HG02610 (cell line): ENCODE data around the gene TRIP13.
A peak's percentile ranks its signal among the peaks of the same experiment; 100 is the strongest.
"Not testable (repeated sequence)": the region's sequence is repeated elsewhere in the genome, so short reads cannot be mapped to it uniquely, and the experiment has no call there.

Experiments
- ATAC-seq: cut with Tn5 transposase; IDR thresholded peaks from one replicate; pipeline ENCODE4 v1.9.1; 2021; ENCODE audit warnings: mild to moderate bottlenecking, moderate library complexity; ENCODE audit not compliant: unreplicated experiment

The TRIP13 gene

DNA sequence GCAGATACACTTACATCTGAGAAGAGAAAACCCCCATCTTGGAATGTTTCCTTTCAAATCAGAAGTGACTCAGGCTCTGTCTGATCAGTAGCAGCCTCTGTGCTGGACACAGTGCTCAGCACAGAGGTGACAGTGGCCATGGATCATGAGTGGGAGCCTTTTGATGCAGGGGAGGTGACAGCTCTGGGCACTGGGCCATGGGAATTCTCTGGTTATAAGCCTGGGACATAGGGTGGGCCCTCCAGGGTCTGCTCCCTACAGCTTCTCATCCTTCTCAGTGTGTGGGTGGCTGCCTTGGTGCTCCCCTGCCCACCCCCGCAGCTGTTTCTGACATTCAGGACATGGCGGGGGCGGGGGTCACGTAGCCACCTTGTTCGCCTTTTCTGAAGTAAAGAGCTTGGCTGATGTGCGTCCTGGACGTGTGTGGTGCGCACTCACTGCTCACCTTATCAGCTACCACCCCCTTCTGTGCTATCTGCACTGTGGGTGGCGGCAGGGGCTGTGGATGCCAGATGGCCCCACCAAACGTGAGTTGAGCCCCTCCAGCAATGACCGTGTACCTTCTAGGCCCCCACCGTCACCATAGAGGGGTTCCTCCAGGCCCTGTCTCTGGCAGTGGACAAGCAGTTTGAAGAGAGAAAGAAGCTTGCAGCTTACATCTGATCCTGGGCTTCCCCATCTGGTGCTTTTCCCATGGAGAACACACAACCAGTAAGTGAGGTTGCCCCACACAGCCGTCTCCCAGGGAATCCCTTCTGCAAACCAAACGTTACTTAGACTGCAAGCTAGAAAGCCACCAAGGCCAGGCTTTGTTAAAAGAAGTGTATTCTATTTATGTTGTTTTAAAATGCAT lies 24.0 kb downstream of the TRIP13 start:
- ATAC-seq: no peak

DNA sequence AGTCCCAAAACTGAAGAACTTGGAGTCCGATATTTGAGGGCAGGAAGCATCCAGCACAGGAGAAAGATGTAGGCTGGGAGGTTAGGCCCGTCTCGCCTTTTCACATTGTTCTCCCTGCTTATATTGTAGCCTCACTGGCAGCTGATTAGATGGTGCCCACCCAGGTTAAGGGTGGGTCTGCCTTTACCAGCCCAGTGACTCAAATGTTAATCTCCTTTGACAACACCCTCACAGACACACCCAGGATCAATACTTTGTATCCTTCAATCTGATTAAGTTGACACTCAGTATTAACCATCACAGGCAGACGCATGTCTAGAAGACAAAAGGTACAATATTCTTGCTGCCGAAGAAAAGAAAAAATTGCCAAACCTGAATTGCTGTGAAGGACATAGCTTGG lies 26.0 kb downstream of the TRIP13 start:
- ATAC-seq: not testable (repeated sequence)

DNA sequence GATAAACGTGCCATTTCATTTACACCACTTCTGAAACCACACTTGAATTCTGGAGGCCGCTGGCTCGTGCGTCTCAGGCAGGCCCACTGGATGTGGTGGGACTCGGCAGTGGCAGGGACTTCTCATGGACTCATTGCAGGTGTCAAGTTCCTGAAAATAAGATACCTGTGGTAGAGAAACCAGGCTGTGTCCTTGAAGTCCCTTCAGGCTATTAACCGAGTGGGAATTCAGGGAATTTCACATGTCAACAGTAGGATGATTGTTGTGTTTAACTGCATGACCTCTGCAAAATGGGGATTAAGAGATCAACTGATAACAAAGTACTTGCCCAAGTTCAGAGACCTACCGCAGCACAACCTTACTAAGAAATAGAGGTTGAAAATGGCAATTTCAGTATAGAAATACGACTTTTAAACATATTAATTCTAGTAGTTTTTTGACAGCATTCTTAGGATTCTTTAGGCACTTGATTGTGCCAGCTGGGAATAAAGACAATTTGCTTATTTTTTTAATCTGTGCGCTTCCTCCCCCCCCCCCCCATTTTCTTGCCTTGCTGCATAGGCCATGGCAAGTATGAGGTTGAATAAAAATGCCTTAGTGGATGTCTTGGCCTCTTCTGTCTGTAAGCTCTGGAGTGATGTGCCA lies 26.8 kb downstream of the TRIP13 start:
- no peak for ATAC-seq

DNA sequence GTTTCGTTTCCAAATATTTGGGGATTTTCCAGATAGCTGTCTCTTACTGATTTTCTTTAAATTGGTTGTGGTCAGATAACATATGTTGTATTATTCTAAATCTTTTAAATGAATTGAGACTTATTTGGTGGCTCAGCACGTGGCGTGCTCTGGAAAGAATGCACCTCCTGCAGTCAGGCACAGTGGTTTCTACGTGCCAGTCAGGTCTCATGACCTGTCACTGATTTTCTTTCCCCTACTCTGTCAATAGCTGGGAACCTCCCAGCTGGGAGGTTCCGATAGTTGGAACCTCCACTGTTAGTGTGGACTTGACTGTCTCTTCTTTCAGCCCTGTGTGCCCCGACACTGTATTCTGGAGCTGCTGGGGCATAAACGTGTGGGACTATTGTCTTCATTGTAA lies 27.6 kb downstream of the TRIP13 start:
- no peak for ATAC-seq

DNA sequence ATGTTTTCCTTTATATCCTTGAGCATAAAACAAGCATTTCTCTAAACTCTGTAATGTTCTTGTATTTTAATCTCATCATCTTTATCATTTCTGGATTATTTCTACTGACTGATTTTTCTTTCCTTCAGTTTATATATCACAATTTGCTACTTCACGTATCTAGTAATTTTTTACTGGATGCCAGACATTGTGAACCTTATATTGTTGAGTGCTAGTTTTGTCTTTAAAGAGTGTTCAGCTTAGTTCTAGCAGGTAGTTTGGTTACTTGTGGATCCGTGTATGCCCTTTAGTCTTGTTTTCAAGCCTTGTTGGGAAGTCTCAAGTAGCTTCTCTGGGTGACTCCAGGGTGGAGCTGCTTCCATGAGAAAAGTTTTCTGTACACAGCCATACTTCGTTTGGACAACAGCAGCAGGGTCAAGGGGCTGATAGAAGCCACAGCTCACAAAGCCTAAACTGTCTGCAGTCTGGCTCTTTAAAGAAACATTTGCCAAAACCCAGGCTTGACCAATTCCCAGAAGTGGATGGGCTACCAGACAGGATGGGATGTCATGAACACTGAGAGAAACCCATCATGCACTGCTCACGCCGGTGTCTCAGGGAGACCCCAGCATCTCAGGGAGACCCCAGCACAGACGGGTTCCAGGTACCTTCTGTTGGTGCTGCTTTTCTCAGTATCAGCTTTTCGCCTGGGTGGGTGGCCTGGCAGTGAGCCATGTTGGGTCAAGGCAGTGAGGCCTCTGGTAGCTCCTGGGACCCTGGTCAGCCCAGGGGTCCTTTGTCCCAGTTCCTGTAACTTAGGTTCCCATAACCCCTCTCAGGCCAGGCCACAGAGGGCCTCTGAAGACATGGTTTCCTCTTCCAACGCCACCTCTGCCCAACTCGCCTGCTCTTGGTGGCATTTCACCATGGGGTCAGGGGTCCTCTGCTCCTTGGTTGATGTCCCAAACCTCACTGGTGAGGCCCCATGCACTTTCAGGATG lies 29.1 kb downstream of the TRIP13 start:
- no peak for ATAC-seq

DNA sequence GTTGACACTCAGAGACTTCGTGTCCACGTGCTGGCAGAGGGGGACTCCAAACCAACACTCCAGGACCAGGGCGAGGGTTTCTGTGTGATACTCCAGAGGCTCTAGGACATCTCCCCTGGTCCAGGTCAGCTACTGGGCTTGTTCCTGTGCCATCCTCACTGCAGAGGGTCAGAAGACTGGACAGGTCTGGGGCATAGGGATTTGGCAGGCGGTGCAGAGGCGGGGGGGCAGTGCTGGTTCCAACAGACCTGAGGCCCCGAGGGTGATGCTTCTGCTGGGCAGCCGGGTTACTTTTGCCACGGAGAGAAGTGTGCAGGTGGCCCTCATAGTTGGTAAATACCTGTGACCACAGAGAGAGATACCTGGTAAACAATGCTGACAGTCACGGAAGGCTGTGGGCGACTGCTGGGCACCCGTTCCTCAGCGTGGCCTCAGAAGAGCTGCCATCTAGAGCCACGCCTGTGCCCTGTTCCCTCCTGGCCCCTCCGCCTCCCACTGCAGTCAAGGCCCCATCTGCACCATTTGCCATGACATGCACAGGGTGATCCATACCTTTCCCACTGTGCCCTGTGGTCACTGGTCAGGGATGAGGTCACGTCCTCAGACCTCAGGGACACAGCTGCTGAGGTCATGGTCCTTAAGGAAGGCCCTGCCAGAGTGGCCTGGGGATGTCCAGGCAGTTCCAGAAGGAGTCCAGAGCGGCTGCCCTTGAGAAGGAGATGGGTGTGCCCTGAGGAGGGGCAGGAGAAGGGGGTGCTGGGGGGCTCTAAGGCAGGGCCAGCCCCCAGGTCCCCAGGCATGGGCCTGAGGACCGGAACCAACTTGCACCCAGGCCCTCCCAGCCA lies 30.0 kb downstream of the TRIP13 start:
- ATAC-seq: no peak

DNA sequence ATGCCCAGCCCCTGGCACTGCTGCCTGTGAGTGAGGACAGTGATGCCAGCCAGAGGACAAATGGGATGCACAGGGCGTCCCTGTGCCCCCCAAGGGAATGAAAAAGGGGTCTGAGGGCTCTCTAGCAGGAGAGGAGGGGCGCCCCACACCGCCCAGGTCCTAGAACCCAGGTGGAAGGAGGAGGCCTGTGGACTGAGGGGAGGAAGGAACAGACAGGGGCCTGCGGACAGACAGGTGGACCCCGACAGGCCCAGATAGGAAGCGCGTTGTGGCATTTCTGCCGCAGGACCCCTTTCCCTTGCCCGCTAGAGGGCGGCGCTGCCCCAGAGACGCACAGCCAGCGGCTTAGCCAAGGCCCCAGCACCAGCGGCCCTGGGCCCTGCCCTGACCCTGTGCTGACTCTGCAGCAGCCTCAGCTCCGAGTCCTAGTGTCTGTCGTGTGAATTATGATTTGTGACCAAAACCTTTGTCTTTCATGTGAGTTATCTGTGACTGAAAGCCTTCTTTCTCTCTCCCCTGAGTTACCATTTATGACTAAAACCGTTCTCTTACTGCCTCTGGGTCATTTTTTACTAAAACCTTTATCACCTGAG lies 30.7 kb downstream of the TRIP13 start:
- peak; percentile 87 for ATAC-seq

DNA sequence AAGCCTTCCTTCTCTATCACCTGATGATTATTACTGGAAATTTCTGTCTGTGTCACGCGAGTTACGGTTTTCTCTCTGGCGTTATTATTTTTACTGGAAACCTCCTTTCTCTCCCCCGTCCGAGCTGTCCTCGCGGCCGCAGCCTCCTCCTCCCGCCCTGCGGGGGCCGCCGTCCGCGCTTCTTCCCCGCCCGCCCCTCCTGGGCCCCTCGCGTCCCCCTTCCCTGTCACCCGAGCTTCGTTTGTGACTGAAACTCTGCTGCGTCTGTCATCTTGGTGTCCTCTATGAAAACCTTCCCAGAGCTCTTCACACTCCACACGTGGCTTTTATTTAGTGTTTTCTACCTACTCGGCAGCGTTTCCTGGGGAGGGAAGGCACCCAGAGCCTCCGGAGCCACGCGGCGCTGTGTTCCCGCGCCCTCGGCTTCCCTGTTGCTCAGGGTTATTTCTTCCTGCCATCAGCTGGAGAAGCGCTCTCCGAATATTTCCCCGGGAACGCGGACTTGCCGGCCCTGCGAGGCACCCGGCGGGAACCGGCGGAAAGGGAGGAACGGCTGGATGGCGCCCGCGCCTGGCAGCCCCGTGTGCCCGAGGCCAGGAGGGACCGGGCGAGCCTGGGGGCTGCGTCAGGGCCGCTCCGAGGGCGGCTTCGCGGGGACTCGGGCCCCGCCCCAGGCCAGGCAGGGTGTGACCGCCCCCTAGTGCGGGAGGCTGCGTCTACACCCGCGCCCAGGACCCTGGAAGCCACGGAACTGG lies 33.9 kb downstream of the TRIP13 start:
- ATAC-seq: no peak

DNA sequence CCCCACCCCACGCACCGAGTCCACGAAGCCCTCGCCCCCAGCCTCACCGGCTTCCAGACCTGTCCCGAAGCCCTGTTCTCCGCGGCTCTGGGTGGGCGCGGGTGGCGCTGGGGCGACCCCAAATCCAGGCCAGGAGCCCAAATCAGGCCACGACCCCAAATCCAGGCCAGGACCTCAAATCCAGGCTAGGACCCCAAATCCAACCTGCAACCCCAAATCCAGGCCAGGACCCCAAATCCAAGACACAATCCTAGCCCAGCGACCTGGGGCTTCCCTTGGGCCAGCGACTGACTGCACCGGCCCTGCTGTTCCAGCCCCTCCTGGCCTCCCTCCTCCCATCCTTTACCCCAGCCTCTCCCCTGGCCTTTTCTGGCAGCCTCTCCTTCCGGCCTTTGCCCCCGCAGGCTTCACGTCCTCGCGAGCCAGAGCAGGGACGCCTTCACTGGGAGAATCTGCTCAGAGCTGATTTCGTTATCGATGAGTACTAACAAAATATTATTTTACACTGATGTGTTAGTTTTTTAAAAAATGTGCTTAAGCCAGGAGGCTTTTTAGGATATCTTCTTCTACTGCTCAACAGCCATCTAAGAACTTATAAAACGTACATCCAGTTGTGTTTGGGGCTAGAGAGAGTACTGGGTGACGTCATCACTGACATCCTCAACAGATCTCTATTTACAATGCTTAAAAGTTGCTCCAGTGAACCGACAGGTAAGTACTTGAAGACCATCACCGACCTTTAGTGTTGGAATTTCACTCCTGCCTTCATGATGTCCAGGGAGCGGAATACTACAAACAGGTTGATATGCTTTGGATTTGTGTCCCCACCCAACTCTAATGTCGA lies 34.7 kb downstream of the TRIP13 start:
- no peak for ATAC-seq

DNA sequence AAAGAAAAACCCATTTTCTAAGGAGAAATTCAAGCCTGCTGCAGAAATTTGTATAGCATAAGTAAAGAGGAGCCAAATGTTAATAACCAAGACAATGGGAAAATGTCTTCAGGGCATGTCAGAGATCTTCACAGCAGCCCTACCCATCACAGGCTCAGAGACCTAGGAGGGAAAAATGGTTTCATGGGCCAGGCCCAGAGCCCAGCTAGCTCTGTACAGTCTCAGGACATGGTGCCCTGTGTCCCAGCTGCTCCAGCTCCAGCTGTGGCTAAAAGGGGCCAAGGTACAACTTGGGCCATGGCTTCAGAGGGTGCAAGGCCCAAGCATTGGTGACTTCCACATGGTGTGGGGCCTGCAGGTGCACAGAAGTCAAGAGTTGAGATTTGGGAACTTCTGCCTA lies 36.5 kb downstream of the TRIP13 start:
- not testable (repeated sequence) for ATAC-seq

DNA sequence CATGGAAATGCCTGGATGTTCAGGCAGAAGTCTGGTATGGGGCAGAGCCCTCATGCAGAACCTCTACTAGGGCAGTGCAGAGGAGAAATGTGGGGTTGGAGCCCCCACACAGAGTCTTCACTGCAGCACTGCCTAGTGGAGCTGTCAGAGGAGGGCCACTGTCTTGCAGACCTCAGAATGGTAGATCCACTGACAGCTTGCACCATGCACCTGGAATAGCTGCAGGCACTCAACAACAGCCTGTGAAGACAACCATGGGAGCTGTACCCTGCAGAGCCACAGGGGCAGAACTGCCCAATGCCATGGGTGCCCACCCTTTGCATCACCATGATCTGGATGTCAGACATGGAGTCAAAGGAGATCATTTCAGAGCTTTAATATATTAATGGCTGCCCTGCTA lies 36.9 kb downstream of the TRIP13 start:
- ATAC-seq: no peak

DNA sequence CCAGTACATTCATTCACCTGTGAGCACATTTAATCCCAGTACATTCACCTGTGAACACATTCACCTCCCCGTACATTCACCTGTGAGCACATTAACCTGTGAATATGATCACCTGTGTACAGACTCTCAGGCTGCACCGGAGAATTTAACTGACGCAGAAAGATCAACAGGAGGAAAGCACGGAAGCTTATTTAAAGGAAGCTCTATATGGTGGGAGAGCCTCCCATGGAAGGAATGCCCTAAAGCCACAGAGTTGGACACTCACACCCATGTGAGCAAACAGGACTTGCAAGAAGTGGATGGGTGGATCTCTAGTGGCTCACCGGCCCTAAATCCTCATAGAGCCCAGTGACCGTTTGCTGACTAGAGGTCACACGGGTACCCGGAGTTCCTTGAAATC lies 38.2 kb downstream of the TRIP13 start:
- no peak for ATAC-seq

DNA sequence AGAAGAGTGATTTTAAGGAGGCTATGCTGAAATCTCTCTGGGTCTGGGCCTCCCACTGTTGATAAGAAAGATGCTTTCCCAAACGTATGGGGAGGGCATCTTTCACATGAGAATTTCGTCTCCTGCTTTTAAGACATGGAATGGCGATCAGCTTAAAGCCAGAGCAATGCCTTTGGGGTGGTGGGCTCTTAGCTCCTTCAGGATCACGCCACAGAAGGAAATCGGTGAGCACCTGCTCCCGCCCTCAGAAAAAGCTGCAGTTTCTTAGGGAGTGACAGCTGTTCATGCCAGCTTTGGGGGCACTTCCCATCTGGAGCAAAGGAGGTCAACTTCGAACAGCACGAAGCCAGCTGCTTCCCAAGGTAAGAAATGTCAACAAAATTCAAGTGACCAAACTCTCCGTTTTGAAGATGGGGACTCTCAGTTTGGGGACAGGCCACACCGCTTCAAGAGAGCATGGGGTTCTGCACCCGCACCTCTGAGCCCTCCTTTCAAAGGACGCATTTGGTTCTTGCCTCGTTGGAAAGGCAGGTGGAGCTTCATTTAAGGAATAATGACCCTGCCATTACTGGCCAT lies 39.0 kb downstream of the TRIP13 start:
- ATAC-seq: no peak

DNA sequence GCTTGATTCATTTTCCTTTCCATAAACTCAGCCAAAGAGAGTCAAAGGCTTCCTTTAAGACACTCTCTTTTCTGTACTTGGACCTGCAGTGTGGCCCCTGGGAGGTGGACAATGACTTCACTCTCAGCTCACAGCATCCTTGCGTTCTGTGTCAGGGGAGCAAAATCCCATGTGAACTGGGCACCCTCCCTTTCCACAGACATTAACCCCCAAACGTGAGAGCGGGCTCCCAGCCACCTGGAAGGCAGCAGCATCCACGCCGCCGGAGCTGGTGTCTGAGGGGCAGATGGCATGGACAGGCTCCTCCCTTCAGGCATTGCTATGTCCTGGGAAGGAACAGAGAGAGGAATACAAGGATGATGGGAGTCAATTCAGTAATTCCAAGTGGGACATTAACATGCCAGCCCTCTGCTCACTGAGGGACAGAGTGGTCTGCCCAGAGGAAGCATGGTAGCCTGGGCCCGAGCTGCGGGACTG lies 39.5 kb downstream of the TRIP13 start:
- ATAC-seq: no peak

DNA sequence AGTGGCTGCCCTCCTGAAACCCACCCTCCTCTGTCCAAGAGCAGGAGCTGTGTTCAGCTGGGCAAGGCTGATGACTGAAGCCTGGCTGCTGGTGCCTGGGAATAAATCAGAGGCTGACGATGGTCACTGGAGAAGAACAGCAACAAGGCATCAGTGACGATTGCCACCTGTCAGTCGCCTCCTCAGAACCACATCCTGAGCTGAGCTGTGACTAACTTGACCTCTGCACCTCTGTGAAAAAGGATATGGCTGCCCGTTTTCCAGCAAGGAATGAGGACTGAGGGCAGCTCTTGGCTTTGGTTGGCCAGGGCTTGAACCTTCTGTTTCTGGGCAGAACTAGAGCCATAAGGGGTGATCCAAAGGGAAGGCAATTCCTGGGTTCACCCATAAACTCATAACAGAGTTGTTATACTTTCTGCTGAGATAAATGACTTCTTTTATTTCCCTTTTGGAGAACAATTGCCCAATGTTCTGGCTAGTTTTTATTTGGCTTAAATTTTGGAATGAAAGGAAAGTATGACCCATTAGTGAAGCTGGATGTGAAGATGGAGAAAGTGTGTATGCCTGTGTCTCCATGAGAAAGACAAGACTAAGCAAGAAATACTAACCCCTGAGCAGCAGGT lies 40.1 kb downstream of the TRIP13 start:
- no peak for ATAC-seq

DNA sequence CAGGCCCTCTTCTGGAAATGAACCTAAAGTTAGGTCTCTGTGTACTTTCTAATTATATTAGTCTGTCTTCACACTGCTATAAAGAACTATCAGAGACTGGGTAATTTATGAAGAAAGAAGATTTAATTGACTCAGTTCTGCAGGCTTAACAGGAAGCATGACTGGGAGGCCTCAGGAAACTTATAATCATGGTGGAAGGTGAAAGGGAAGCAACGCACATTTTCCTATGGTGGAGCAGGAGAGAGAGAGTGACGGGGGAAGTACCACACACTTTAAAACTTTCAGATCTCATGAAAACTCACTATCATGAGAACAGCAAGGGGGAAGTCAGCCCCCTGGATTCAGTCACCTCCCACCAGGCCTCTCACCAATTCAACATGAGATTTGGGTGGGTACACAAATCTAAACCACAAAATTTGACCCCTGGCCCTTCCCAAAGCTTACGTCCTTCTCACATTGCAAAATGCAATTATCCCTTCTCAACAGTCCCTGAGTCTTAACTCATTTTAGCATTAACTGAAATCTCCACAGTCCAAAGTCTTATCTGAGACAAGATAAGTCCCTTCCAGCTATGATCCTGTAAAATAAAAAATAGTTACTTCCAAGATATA lies 40.7 kb downstream of the TRIP13 start:
- no peak for ATAC-seq

DNA sequence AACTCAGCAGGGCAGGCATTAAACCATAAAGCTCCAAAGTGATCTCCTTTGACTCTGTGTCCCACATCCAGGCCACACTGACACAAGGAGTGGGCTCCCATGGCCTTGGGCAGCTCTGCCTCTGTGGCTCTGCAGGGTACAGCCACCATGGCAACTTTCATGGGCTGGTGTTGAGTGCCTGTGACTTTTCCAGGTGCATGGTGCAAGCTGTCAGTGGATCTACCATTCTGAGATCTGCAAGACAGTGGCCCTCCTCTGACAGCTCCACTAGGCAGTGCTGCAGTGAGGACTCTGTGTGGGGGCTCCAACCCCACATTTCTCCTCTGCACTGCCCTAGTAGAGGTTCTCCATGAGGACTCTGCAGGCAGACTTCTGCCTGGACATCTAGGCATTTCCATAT lies 41.3 kb downstream of the TRIP13 start:
- ATAC-seq: not testable (repeated sequence)
